ENCODE measurements around the gene RPN1. TPM values are rescaled to one million over a fixed set of nuclear protein-coding genes. Genes with fewer than 3 reads are reported as not detected.

RPN1 gene
- total RNA-seq, 4 donors from 2014 or later = 179 to 268 (median 193) TPM

GRCh38 chr3:128684986-128685726 lies 34.5 kb upstream of the RPN1 start:
- TF ChIP-seq, protein P1, sequence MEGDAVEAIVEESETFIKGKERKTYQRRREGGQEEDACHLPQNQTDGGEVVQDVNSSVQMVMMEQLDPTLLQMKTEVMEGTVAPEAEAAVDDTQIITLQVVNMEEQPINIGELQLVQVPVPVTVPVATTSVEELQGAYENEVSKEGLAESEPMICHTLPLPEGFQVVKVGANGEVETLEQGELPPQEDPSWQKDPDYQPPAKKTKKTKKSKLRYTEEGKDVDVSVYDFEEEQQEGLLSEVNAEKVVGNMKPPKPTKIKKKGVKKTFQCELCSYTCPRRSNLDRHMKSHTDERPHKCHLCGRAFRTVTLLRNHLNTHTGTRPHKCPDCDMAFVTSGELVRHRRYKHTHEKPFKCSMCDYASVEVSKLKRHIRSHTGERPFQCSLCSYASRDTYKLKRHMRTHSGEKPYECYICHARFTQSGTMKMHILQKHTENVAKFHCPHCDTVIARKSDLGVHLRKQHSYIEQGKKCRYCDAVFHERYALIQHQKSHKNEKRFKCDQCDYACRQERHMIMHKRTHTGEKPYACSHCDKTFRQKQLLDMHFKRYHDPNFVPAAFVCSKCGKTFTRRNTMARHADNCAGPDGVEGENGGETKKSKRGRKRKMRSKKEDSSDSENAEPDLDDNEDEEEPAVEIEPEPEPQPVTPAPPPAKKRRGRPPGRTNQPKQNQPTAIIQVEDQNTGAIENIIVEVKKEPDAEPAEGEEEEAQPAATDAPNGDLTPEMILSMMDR (IDR thresholded peaks at IDR 0.05; ENCODE audit: low read depth) = no peak

DNA sequence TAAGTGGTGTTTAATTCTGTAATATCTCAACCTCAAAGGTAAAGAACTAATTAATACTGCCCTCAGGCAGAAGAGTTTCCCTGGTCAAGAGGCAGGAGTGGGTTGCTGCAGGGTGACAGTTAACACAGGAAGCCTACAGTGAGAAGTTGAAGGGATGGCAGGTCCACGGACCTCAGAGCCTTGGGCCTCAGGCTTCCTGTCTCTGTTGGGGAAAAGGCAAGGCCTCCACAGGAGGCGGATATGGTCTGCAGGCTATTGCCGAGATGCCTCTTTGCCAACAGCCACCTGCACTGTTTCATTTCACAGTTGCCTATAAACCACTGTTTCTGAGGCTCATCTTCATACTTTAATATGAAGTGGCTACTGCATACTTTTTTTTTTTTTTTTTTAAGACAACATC lies 33.3 kb upstream of the RPN1 start:
- TF ChIP-seq, protein P1 (IDR thresholded peaks at IDR 0.05; ENCODE audit: low read depth) = no peak

- TF ChIP-seq, protein P1 (IDR thresholded peaks at IDR 0.05; ENCODE audit: low read depth) = no peak
Observed at GRCh38 chr3:128681369-128681829, 30.8 kb upstream of the RPN1 start.

- TF ChIP-seq, protein P1 (IDR thresholded peaks at IDR 0.05; ENCODE audit: low read depth) = no peak
Observed at GRCh38 chr3:128680603-128681368, 30.2 kb upstream of the RPN1 start.

DNA sequence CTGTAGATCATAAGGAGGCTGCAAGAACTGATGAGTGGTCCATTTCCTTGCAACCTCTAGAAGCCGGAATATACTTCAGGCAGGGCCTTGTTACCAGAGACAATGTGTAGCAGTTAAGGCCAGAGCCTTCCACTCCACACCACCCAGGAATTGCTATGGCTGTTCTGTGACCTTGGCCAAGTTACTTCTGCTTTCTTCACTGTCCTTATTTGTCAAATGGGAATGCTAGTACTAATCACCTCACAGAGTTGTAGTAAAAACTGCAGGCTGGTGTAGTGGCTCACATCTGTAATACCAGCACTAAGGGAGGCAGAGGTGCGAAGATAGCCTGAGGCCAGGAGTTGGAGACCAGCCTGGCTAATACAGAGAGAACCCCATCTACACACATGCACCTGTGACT lies 28.7 kb upstream of the RPN1 start:
- TF ChIP-seq, protein P1 (IDR thresholded peaks at IDR 0.05; ENCODE audit: low read depth) = no peak

GRCh38 chr3:128674161-128674784 lies 23.7 kb upstream of the RPN1 start:
- TF ChIP-seq, protein P1 (IDR thresholded peaks at IDR 0.05; ENCODE audit: low read depth) = no peak

DNA sequence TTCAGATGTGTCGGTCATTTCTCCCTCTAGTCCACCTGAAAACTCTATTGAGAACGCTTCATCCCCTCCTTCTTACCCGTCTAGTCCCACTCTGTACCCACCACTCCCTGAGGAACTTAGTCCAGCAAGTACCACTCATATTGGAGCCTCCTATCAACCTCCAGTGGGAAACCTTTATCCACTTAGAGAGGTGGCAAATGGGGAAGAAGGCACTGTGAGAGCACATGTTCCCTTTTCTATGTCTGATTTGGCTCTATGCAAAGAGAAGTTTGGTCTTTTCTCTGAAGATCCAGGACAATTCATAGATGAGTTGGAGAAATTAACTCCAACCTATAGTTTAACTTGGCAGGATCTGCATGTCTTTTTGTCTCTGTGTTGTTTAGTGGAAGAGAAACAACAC lies 17.0 kb upstream of the RPN1 start:
- TF ChIP-seq, protein P1 (IDR thresholded peaks at IDR 0.05; ENCODE audit: low read depth) = no peak

Measured in subcutaneous adipose tissue (tissue), 4 donors.